Skeletal muscle cell (primary cell): Measurements from ENCODE around the gene ANKRD11.
"Not testable (repeated sequence)": the region's sequence is repeated elsewhere in the genome, so short reads cannot be mapped to it uniquely, and the experiment has no call there.

Experiments
- DNase-seq: peaks from one replicate; pipeline ENCODE4 v3.0.0-alpha.2; 2010; ENCODE audit warnings: low read depth
- H3K4me3 ChIP-seq: 2 replicates; pipeline ENCODE4 v1.5.1; 2011; ENCODE audit warnings: low read depth, mild to moderate bottlenecking, control low read depth, low read length, moderate library complexity

Gene ANKRD11

GRCh38 chr16:89246903-89247733 is 243.2 kb downstream of the ANKRD11 start:
- peak; percentile 11 for DNase-seq
- peak overlapping the region; percentile 57 for H3K4me3 ChIP-seq

GRCh38 chr16:89246383-89246902 is 243.9 kb downstream of the ANKRD11 start:
- H3K4me3 ChIP-seq: peak overlapping the region; percentile 57
- DNase-seq: no peak

GRCh38 chr16:89244754-89245153 is 245.6 kb downstream of the ANKRD11 start:
- no peak overlapping the region for H3K4me3 ChIP-seq
- DNase-seq: no peak

- DNase-seq: not testable (repeated sequence)
Observed at GRCh38 chr16:89244264-89244663, 246.1 kb downstream of the ANKRD11 start.

GRCh38 chr16:89243664-89244063 is 246.7 kb downstream of the ANKRD11 start:
- no peak for DNase-seq
- H3K4me3 ChIP-seq: no peak overlapping the region

More at GRCh38 chr16:89244264-89244663, 246.1 kb downstream of the ANKRD11 start:
- H3K4me3 ChIP-seq: not testable (repeated sequence)

- H3K4me3 ChIP-seq: no peak overlapping the region
- no peak for DNase-seq
Observed at GRCh38 chr16:89242795-89243200, 247.6 kb downstream of the ANKRD11 start.

- peak overlapping the region; percentile 87 for H3K4me3 ChIP-seq
- peak; percentile 31 for DNase-seq
Observed at GRCh38 chr16:89241187-89242007, 249.0 kb downstream of the ANKRD11 start.

- no peak overlapping the region for H3K4me3 ChIP-seq
- no peak for DNase-seq
Observed at GRCh38 chr16:89237733-89238132, 252.6 kb downstream of the ANKRD11 start.

GRCh38 chr16:89233678-89234490 is 256.5 kb downstream of the ANKRD11 start:
- no peak for DNase-seq

GRCh38 chr16:89232107-89232506 is 258.3 kb downstream of the ANKRD11 start:
- H3K4me3 ChIP-seq: no peak overlapping the region
- no peak for DNase-seq

More at GRCh38 chr16:89233678-89234490, 256.5 kb downstream of the ANKRD11 start:
- no peak overlapping the region for H3K4me3 ChIP-seq

GRCh38 chr16:89230255-89230654 is 260.1 kb downstream of the ANKRD11 start:
- DNase-seq: peak; percentile 24
- H3K4me3 ChIP-seq: no peak overlapping the region

GRCh38 chr16:89224665-89225064 is 265.7 kb downstream of the ANKRD11 start:
- no peak for DNase-seq
- no peak overlapping the region for H3K4me3 ChIP-seq

- no peak for DNase-seq
- no peak overlapping the region for H3K4me3 ChIP-seq
Observed at GRCh38 chr16:89222931-89223330, 267.4 kb downstream of the ANKRD11 start.

GRCh38 chr16:89221604-89222003 is 268.8 kb downstream of the ANKRD11 start:
- H3K4me3 ChIP-seq: no peak overlapping the region
- DNase-seq: no peak

- H3K4me3 ChIP-seq: no peak overlapping the region
Observed at GRCh38 chr16:89219365-89219764, 271.0 kb downstream of the ANKRD11 start.

More at GRCh38 chr16:89219365-89219764, 271.0 kb downstream of the ANKRD11 start:
- no peak for DNase-seq
